ENCODE data around the gene GABRA4.

GABRA4 gene

GRCh38 chr4:46924789-46925529 is 68.4 kb downstream of the GABRA4 start:
- DNase-seq = no peak

DNA sequence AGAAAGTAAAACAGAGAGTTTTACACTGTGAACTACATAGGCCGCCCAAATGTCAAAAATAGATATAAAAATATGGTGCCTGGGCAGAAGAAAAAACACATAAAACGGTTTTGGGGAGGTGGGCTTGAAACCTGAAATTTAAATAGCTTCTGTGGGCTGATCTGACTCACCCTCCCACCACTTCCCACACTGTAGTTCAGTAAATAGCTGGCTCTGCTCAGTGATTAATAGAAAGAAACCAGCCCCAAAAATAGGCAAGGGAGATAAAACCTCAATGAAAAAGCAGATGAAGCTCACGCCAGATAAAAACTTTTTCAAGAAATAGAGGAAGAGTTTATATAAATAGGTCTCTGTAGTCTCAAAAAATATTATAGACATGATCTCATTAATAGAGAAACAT is 71.2 kb downstream of the GABRA4 start:
- DNase-seq = no peak

DNA sequence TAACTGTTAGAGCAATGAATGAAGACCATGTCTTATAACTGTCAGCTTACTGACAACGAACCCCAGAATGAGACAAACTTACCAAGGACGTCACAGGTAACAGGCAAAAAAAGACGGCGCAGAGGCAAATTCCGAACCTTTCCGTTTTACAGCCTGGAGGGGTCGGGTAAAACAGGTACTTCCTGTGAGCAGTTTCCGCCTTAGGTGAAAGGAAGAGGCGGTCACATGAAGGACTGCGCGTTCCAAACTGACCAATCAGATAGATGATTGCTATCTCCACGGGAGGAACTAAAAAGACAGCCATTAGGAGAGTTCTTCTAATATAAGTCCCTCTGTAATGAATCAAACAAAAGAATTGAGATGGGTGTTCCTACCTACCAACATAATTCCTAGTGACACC is 84.3 kb downstream of the GABRA4 start, which contains the start of gene COX7B2:
Gene COX7B2, minus strand, starts transcription at position 168 of the 400 bp plus-strand sequence. CDS start 174,053 bp downstream, outside the sequence.
- DNase-seq = no peak

GRCh38 chr4:46908148-46908547 is 85.2 kb downstream of the GABRA4 start:
- no peak for DNase-seq

DNA sequence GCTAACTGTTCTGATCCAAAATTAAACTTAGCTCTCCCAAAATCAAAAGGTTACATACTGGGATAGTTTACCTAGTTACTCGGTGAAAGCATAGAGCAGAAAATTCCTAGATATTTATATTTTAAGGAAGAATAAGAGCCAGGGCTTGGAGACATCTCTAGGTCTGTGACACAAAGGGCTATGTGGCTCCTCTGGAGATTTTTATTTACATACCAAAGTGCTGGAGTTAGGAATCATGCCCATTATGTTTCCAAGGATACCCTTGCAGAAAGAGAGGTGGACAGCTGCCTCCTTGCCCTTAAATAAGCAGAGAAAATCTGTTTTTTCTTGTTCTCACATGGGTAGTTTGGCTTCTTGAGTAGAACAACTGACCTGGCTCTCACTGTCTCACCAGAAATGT is 93.3 kb downstream of the GABRA4 start:
- no peak for DNase-seq

DNA sequence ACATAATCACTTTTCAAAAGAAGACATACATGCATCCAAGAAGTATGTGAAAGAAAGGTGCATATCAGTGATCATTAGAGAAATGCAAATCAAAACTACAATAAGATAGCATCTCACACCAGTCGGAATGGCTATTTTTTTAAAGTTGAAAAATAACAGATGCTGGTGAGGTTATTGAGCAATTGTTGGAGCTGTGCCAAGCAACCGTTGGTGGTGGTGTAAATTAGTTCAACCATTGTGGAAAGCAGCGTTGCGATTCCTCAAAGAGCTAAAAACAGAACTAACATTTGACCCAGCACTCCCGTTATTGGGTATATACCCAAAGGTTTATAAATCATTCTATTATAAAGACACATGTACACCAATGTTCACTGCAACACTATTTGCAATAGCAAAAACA is 98.6 kb downstream of the GABRA4 start:
- no peak for DNase-seq

DNA sequence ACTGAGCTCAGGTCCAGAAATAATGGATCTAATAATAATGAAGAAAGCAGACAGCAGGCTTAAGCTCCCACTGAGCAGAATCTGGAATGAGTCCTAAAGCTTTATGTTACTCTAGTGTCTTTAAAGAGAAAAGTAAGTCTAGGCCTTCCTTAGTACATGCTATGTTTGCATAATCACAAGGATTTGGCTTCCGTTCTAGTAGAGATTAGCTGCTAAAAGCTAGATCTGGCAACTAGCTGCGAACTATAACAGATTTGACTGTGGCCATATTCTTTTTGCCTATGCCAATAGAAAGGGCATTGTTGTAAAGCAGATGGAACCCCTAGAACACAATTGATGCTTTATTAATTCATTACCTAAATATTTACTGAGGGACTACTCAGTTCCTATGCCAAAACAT is 103.3 kb downstream of the GABRA4 start:
- no peak for DNase-seq

GRCh38 chr4:46889410-46889809 is 104.0 kb downstream of the GABRA4 start:
- no peak for DNase-seq

GRCh38 chr4:46886711-46887110 is 106.7 kb downstream of the GABRA4 start:
- DNase-seq = no peak

DNA sequence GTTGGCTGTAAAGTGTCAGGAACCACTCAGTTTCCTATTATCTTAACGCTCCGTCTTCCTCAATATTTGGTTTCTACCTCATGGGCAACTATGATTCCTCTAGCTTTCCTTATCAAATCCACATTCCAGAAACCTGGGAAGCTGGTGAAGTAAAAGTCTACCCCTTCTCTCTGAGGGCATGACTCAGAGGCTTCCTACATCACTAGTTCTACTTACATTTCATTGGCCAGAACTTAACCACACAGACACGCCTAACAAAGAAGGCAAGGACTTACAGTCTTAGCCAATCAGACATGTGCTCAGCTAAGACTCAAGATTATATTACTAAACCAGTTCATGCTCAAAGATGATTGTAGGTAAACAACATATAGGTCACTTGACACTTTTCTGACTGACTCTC is 114.7 kb downstream of the GABRA4 start:
- DNase-seq = no peak

GRCh38 chr4:46874811-46875210 is 118.6 kb downstream of the GABRA4 start:
- no peak for DNase-seq

DNA sequence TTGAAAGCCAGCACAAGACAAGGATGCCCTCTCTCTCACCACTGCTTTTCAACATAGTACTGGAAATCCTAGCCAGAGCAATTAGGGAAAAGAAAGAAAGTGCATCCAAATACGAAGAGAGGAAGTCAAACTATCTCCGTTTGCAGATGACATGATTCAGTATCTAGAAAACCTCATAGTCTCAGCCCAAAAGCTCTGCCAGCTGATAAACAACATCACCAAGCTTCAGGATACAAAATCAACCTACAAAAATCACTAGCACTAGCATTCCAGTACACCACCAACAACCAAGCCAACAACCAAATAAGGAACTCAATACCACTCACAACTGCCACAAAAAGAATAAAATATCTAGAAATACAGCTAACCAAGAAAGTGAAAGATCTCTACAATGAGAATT is 123.0 kb downstream of the GABRA4 start:
- no peak for DNase-seq
